Activated T-cell treated with anti-CD3 and anti-CD28 coated beads, Interleukin-2, amount 50 U/mL, for 48 hours (primary cell): ENCODE measurements around the gene PRR23A.
"Not testable (repeated sequence)": the region's sequence is repeated elsewhere in the genome, so short reads cannot be mapped to it uniquely, and the experiment has no call there.

Source experiments
- DNase-seq, 2 experiments: peaks; one replicate each; pipeline ENCODE4 v3.0.0-alpha.2; 2020

Gene PRR23A

GRCh38 chr3:139006051-139006716 lies at the start of gene PRR23A:
Gene PRR23A, minus strand, starts transcription at chr3:139006268. Its CDS starts 0 bp downstream, at chr3:139006268.
- no peak for DNase-seq

- DNase-seq = no peak
Observed at GRCh38 chr3:139052802-139053600, 46.9 kb upstream of the PRR23A start.

- DNase-seq = no peak
Observed at GRCh38 chr3:139044366-139045210, 38.5 kb upstream of the PRR23A start, which contains the start of gene PRR23C. Gene PRR23C, minus strand, starts transcription at chr3:139044892. Its CDS starts 272 bp downstream, at chr3:139044620.

GRCh38 chr3:139043554-139044365 lies 37.7 kb upstream of the PRR23A start:
- DNase-seq = no peak

GRCh38 chr3:139037478-139037877 lies 31.4 kb upstream of the PRR23A start:
- no peak for DNase-seq

GRCh38 chr3:139032326-139033002 lies 26.4 kb upstream of the PRR23A start:
- no peak for DNase-seq

GRCh38 chr3:139030576-139030975 lies 24.5 kb upstream of the PRR23A start:
- DNase-seq = not testable (repeated sequence)

GRCh38 chr3:139024968-139025367 lies 18.9 kb upstream of the PRR23A start:
- DNase-seq = no peak

GRCh38 chr3:139020868-139021234 lies 14.8 kb upstream of the PRR23A start, which contains the start of gene PRR23B:
Gene PRR23B, minus strand, starts transcription at chr3:139020926. Its CDS starts 265 bp downstream, at chr3:139020661.
- no peak for DNase-seq

GRCh38 chr3:139020036-139020867 lies 14.2 kb upstream of the PRR23A start:
- no peak for DNase-seq

GRCh38 chr3:139016430-139017048 lies 10.5 kb upstream of the PRR23A start:
- DNase-seq = no peak

- no peak for DNase-seq
Observed at GRCh38 chr3:139005356-139005993, 593 bp downstream of the PRR23A start.

- no peak for DNase-seq
Observed at GRCh38 chr3:138995706-138996105, 10.4 kb downstream of the PRR23A start.

- DNase-seq = no peak
Observed at GRCh38 chr3:138987181-138987580, 18.9 kb downstream of the PRR23A start.

GRCh38 chr3:138985932-138986331 lies 20.1 kb downstream of the PRR23A start:
- no peak for DNase-seq

GRCh38 chr3:138984816-138985215 lies 21.3 kb downstream of the PRR23A start:
- no peak for DNase-seq

- no peak for DNase-seq
Observed at GRCh38 chr3:138976047-138976446, 30.0 kb downstream of the PRR23A start.

GRCh38 chr3:138975351-138975750 lies 30.7 kb downstream of the PRR23A start:
- DNase-seq = no peak

- no peak for DNase-seq
Observed at GRCh38 chr3:138974462-138974861, 31.6 kb downstream of the PRR23A start.

GRCh38 chr3:138972941-138973340 lies 33.1 kb downstream of the PRR23A start:
- no peak for DNase-seq
